A673 (cell line): ENCODE results near the gene SYCN.

Experiments
- CTCF ChIP-seq: fragments of 300-800, 200-600 bp; sonication (generic); conservative IDR thresholded peaks from 2 replicates; pipeline ENCODE4 v1.5.1; 2017; ENCODE audit warnings: low read depth, mild to moderate bottlenecking, antibody characterized with exemption, low read length, moderate library complexity, mixed read lengths
- EZH2 ChIP-seq: fragments of 200-600 bp; sonication (generic); IDR thresholded peaks from 2 replicates; pipeline ENCODE4 v1.6.1; 2017; ENCODE audit warnings: borderline replicate concordance, low read depth, mild to moderate bottlenecking, mixed read lengths, antibody characterized with exemption, low read length; ENCODE audit not compliant: poor library complexity, severe bottlenecking

- TF ChIP-seq CTCF (no peak), EZH2 (no peak)
Measured at GRCh38 chr19:39199025-39199424, 5.0 kb downstream of the SYCN start.
